GM18505 (cell line): ENCODE measurements around the gene TRAPPC2.

Source experiments
- ATAC-seq: cut with Tn5 transposase; IDR thresholded peaks from one replicate; pipeline ENCODE4 v1.9.1; 2021; ENCODE audit not compliant: unreplicated experiment
- POLR2A ChIP-seq: IDR thresholded peaks from 4 replicates; pipeline ENCODE4 v1.6.1; 2011; ENCODE audit warnings: borderline replicate concordance; ENCODE audit not compliant: insufficient read depth, insufficient read length; ENCODE audit errors: extremely low read depth

TRAPPC2 gene

GRCh38 chrX:13702111-13702789 lies 32.2 kb downstream of the TRAPPC2 start:
- ATAC-seq = no peak
- no peak for TF ChIP-seq POLR2A

GRCh38 chrX:13700380-13700779 lies 34.0 kb downstream of the TRAPPC2 start:
- TF ChIP-seq POLR2A = no peak
- no peak for ATAC-seq

GRCh38 chrX:13699183-13699826 lies 35.1 kb downstream of the TRAPPC2 start:
- ATAC-seq = no peak
- no peak for TF ChIP-seq POLR2A

GRCh38 chrX:13698432-13698831 lies 36.0 kb downstream of the TRAPPC2 start:
- no peak for ATAC-seq
- no peak for TF ChIP-seq POLR2A

GRCh38 chrX:13697976-13698375 lies 36.4 kb downstream of the TRAPPC2 start:
- no peak for ATAC-seq
- no peak for TF ChIP-seq POLR2A

- ATAC-seq = peak; percentile 65
Measured at GRCh38 chrX:13697455-13697854, 37.0 kb downstream of the TRAPPC2 start.

GRCh38 chrX:13695601-13696115 lies 38.8 kb downstream of the TRAPPC2 start:
- no peak for TF ChIP-seq POLR2A
- ATAC-seq = no peak

More at GRCh38 chrX:13697455-13697854, 37.0 kb downstream of the TRAPPC2 start:
- TF ChIP-seq POLR2A = no peak

GRCh38 chrX:13694983-13695382 lies 39.4 kb downstream of the TRAPPC2 start:
- TF ChIP-seq POLR2A = no peak
- no peak for ATAC-seq

GRCh38 chrX:13694359-13694758 lies 40.1 kb downstream of the TRAPPC2 start:
- ATAC-seq = no peak
- TF ChIP-seq POLR2A = no peak

GRCh38 chrX:13693341-13693961 lies 41.0 kb downstream of the TRAPPC2 start:
- ATAC-seq = no peak
- no peak for TF ChIP-seq POLR2A

GRCh38 chrX:13692771-13693231 lies 41.6 kb downstream of the TRAPPC2 start:
- no peak for ATAC-seq
- no peak for TF ChIP-seq POLR2A

GRCh38 chrX:13691841-13692371 lies 42.5 kb downstream of the TRAPPC2 start:
- no peak for ATAC-seq

GRCh38 chrX:13690836-13691235 lies 43.6 kb downstream of the TRAPPC2 start:
- no peak for ATAC-seq
- TF ChIP-seq POLR2A = no peak

More at GRCh38 chrX:13691841-13692371, 42.5 kb downstream of the TRAPPC2 start:
- no peak for TF ChIP-seq POLR2A
